Stimulated activated CD8-positive, alpha-beta memory T cell treated with anti-CD3 and anti-CD28 coated beads, Interleukin-12 subunit alpha, Interleukin-12 subunit beta, amount 100 ng/mL, for 1 hour (primary cell): Measurements from ENCODE around the gene CABYR.
"Not testable (repeated sequence)": the region's sequence is repeated elsewhere in the genome, so short reads cannot be mapped to it uniquely, and the experiment has no call there.

Source experiments
- DNase-seq: peaks from one replicate; pipeline ENCODE4 v3.0.0-alpha.2; 2020; ENCODE audit warnings: low read depth

Gene CABYR

DNA sequence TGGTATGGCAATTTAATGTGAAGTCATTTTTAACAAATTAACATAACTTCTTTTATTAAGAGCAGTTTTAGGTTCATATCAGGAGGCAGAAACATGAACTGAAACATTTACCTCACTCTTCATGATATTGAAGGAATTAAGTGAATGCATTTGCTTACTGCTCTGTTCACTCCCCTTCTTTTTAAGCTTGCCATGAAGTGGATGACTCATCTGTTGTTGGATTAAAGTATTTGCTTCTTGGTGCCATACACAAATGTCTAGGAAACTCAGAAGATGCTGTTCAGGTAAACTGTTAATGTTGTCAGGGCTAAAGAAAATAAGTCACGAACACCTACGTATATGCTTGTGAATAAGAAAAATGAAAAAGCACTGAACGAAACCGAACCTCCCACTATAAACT lies 10.2 kb upstream of the CABYR start:
- DNase-seq, result no peak

GRCh38 chr18:24130494-24130893 lies 8.4 kb upstream of the CABYR start:
- DNase-seq, result no peak

DNA sequence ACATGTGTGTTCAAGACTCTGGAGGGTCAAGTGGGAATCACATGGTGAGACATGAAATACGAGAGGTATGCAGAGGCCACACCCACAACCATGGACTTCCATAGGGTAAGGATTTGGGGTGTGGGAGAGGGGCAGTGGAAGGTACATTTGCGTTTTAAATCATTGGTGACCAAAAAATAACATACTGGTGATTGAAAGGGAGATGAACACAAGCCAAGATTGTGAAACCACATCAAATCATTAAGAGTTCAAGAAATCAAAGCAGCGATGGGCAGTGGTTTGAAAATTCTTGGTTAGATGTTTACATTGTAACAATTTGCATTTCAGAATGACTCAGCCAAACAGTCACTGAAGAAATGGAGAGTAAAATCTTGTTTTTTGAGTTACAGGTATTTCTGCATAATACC lies 1.9 kb upstream of the CABYR start:
- DNase-seq, result no peak

DNA sequence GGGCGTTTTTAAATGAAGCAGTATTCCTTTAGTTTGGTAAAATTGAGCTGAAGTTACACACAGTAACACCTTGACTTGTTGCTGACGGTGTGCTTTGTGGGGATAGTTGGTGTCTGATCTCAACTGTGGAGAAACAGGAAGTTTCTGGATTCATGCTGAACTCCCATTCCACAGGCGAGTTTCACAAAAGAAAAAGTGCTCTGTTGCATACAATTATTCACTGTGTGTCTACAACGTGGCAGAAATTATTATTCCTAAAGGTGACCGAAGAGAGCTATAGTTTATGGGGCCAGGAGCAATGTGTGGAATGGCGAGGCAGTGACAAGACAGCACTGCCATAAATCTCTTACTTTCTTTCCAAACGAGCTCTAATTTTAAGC lies 463 bp upstream of the CABYR start:
- no peak for DNase-seq

- DNase-seq, result no peak
These were observed 1.8 kb downstream of the CABYR start for GRCh38 chr18:24140697-24141096.

DNA sequence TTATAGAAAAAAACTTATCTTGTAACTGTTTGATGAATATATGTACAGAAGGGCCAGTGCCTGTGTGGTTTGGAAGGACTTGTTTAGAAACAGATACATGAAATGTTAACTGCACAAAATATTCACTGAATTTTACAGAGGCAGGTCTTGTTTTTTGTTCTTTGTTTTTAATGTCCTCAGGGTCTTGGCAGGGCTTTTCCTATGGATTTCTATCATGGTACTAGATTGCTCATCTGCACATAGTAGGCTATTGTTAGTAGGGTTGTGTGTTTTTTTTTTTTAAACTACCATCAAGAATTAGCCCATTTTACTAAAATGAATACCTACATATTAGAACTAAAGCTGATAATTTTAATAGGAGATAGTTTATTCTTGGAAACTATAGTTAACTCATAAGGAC lies 3.5 kb downstream of the CABYR start:
- DNase-seq, result no peak

- DNase-seq, result not testable (repeated sequence)
These were observed 10.7 kb downstream of the CABYR start for GRCh38 chr18:24149591-24149990.

DNA sequence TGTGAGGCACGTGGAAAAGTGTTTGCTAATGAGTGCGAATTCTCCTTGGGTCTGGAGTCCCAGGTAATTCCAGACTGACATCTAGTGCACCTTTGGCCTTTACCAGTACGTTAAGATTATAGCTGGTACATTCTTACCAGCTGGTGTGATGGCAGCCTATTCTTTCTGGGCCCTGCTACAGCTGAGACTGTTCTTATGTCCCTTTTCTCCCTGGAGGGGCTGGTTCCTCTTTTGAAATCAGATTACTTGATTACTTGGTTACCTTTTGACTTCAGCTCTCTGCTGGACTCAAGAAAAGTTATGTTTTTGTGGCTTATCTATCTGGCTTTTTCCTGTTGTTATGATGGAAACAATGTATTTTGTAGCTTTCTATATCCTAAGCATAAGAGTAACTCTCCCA lies 14.5 kb downstream of the CABYR start:
- no peak for DNase-seq

GRCh38 chr18:24157855-24158254 lies 19.0 kb downstream of the CABYR start:
- no peak for DNase-seq

- DNase-seq, result no peak
These were observed 21.2 kb downstream of the CABYR start for GRCh38 chr18:24160086-24160485.

GRCh38 chr18:24161304-24161703 lies 22.4 kb downstream of the CABYR start:
- no peak for DNase-seq

- no peak for DNase-seq
These were observed 29.6 kb downstream of the CABYR start for GRCh38 chr18:24168496-24168895.

GRCh38 chr18:24170360-24170759 lies 31.5 kb downstream of the CABYR start:
- no peak for DNase-seq

GRCh38 chr18:24173997-24174396 lies 35.1 kb downstream of the CABYR start:
- DNase-seq, result no peak

DNA sequence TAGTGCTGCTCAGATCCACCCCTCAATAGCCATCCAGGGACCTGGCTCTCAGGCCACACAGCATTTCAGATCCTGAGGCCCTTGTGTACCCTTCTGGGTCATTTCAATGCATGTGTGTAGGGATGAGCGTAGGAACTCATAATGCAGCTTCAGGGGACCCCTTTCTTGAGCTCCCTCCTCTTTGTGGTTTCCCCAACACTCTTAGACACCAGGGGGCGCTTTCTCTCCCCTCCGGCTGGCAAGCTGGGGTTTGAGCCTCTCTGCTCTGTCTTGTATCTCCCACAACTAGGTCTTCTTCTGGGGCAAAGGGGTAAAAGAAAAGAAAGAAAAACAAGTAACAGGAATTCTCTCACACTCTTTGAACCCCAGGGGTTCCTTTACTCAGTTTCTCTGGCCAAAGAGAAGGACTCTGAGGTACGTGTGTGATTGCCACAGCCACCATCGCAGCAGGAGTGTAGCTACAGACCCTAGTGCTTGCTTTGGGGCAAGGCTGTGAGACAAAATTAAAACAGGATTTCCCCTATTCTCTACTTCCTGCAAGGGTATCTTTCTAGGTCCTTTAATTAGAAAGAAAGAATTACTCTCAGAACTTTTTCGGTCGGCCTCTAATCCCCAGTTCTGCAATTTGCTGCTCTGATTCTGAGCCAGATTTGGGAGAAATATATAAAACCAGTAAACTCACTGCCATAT lies 38.0 kb downstream of the CABYR start:
- DNase-seq, result peak; percentile 5

DNA sequence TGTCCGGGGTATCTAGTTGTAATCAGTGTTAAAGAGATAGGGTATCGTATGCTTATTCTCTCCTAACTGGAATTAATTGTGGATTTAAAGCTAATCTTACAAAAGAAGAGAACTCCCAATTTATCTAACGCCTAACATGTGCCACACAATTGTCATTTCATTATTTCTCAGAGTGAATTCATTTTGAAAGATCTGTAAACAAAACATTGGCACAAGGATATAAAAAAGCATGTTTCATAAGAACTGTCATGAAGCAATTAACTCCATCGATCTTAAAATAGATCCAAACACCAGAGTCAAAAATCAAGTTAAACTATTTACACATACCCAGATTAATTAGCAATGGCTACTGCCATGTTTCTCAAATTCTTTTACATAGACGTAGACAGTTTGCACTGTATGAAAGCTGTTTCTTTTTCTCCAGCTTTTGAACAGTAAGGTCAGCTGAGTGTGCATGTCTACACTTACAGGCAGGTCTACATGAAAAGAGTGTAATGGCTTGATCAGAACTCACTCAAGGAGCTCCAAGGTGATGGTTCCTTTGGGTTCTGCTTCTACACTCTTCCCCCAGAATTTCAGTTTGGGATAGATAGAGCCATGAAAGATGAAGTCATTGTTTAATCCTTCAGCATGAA lies 38.8 kb downstream of the CABYR start:
- no peak for DNase-seq

DNA sequence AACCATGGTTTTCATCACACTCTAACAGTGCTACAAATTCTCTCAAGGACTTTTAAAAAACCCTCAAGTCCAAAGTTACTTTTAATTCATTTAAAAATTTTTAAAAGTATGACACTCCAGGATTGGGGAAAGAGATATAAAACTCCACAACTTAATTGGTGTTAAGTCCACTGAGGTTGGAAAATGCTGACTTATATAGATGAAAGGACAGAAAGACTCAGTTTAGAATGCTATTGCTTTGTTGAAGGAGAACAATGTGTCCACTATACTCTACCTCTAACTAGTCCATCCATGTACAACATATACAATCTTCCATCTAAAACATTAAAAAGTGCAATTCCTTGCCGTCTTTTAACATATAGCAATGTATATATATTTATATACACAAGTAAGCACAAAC lies 41.2 kb downstream of the CABYR start:
- DNase-seq, result no peak

DNA sequence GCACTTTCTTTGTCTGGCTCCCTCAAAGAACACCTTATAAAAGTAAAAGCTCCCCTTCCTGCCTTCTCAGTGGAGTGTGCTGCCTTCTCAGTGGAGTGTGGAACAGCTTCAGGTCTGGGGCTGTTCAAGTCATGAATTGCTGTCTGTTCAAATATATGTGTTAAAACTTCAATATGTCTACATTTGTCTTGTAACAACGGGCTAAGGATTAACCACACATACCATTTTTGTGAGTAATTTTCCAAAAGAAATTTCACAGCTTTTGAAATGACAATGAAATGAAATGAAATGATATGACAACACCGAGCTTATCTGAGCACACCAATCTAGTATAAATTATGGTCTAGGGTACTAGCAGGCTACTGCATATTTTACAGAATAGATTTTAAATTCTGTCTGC lies 42.9 kb downstream of the CABYR start:
- no peak for DNase-seq

DNA sequence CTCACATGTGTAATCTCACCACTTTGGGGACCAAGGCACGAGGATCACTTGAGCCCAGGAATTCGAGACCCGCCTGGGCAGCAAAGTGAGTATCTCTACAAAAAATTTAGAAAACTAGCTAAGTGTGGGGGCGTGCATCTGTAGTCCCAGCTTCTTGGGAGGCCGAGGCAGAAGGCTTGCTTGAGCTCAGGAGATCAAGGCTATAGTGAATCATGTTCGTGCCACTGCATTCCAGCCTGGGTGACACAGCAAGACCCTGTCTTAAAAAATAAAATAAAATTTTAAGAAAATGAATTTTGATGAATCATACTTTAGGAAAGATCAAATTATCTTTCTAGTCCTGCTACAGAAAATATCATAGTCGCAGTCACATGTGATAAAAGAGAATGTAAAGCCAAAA lies 46.9 kb downstream of the CABYR start:
- no peak for DNase-seq

DNA sequence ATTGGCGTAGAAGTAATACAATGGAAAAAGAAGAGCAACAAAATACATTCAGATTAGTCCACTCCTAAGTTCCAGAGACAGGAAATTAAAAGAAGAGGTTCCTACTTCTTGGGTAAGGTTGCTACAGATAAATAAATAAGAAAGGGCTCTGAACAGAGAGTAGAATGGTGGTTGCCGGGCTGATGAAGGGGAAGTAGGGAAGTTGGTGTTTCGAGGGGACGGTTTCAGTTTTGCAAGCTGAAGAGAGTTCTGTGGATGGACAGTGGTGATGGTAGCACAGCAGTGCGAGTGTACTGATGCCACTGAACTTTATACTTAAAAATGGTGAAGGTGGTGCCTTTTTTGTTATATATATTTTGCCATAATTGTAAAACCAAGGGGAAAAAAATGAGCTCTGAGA lies 48.2 kb downstream of the CABYR start:
- no peak for DNase-seq

DNA sequence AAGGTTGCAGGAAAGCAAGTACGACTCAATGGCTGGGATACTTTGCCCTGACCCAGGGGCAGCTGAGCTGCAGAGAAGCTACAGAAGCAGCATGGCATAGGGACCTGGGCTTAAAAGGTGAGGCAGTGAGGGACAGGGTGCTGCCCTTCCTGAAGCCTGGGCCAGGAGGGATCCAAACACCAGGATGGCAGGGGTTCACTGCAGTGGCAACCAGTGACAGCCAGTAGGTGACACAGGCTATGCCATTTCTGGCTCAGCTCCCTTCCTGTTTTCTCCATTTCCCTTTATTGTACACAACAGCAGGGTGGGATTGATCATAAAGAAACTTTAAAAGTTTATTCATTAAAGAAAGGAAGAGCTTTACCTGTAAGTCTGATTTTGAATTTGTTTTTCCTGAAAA lies 48.8 kb downstream of the CABYR start:
- no peak for DNase-seq

DNA sequence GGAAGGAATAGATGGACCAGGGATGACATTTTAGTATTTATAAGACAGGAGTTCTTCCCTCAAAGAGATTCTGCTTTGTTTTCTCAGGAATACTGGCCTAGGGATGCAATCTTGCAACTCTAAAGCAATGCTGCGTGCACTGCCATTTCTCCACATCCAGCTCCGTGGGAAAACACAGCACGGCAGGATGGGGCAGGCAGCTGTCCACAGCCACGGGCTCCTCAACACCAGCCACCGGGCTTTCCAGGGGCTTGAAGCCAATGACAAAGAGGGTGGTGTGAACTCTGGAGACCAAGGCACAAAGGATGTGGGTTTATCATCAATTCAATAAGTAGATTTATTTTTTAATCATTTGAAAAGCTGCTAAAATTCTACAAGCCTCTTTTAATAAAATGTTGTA lies 49.3 kb downstream of the CABYR start:
- no peak for DNase-seq

DNA sequence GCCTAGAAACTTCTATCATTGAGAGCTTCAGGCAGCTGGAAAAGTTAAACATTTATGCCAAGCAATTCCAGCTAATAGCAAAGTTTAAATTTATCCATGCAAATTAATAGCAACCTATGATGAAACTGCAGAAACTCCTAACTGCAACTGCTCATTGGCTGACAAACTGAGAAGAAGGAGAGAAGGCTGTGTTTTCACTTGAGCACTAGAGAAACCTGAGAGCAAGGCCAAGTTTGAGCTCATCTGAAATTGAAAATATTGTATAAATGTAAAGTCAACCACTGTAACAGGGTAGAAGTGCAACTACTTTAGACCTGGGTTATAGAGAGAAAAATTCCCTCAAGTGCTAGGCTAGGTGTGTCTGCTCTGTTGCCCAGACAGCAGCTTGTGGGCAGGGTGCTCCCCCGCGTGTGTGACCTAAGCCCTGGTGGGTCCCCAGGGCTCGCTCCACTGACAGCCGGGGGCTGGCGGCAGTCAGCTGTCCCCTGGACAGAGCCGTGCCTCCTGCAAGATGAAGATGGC lies 50.2 kb downstream of the CABYR start:
- DNase-seq, result no peak
